SHP77 (cell line): ENCODE measurements around the gene GHRH.

Source experiments
- DNase-seq, 2 experiments: peaks; one replicate each; lab custom pipeline; 2025; lab: John Stamatoyannopoulos, UW

The GHRH gene

DNA sequence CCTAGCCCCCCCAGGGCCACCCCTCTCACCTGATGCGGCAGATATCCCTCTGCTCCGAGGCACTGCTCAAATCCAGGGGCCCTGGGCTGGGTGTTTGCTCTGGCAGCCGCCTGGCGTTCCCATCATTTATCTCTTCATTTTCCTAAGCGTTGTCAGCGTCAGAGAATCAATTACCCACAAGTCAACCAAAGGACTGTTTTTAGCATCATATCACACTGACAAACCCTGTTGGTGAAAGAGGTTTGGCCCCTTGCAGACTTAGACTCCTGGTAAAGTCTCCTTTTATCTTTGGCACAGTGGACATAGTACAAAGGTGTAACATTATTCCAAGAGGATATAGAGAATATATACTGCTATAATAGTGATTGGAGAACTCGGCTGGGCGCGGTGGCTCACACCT is at the start of gene GHRH:
GHRH (minus strand) TSS at position 101 of the 400 bp plus-strand sequence. CDS start 4,925 bp downstream, outside the sequence.
- DNase-seq: no peak

- DNase-seq: no peak
Observed at GRCh38 chr20:37310951-37311350, 49.3 kb upstream of the GHRH start.

DNA sequence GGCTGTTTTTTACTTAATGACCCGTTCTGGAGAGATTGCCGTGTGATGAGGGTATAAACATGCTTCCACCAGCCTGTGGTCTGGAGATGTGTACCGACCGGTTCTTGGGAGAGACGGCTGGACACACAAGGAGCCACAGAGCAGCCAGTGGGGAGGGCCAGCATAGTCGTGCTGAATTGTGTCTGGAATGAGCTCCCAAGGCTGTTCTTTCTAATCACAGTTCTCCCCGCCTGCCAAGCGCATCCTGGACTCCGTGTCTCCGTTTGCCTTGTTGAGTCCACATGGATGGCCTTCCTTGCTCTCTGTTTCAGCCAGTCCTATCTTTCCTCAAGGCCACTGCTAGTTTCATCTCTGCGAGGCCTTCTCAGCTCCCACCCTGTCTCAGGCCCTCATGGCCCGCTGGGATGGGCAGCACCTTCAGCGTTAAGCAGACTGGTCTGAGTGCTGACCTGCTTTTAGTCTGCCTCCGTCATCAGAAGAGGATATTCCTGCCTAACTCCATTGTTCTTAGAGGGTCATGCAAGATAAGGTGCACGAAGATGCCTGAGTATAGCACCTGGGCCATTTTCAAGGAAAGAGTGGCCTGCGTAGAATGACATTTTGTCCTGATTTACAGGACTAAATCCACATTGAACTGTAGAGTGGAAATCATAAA is 48.4 kb upstream of the GHRH start:
- DNase-seq: no peak

DNA sequence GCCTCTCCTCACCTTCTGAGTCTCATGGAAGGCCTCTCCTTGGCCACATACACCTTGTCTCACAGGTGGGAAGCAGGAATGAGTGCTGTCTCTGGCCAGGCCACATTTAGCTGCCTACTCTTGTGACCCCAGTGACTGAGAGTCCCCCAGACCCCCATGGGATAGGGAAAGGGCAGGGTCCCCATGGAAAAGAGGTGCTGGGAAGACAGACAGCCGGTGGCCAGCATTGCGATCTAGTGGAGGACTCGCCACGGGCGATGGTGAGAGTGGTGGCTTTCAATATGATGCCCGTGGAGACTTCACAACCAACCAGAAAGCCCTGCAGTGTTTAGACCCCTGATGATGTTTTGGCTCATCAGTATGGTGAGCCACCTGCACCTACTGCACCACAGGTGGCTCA is 47.7 kb upstream of the GHRH start:
- no peak for DNase-seq

GRCh38 chr20:37308086-37309050 is 46.8 kb upstream of the GHRH start:
- DNase-seq: no peak

DNA sequence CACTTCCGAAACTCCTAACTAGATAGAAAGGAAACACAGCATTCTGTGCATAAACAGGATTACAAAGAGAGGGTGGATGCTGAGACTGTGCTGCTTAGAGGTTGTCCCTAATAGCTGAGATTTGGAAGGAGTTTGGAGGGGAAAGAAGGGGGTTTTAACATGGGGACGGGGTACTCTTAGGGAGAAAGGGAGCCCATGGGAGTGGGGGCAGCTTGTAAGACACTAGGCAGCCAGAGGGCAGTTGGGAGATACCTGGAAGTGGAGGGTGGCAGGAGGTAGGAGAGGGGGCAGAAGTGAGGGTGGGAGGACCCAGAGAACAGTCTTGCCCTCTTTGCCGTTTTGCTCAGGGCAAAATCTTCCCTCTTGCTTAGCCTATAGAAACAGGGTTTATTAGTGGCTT is 44.2 kb upstream of the GHRH start:
- no peak for DNase-seq

DNA sequence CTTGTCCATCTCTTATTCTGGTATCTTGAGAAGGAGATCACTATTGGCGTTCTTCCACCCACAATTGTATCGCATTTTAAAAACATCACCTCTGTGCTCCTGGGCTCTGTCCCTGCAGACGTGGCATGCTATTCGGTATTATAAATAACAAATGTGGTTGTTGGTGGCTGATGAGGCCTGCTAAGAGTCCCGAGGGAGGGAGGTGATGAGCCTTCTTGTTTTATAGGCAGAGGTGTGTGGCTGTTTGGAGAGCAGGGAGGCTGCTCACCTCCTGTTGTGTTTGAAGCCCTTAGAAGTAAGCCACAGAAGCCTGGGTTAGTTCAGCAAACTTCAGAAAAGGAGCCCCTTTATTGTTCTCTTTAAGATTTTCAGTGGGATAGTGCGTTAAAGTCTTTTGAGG is 43.5 kb upstream of the GHRH start:
- no peak for DNase-seq

DNA sequence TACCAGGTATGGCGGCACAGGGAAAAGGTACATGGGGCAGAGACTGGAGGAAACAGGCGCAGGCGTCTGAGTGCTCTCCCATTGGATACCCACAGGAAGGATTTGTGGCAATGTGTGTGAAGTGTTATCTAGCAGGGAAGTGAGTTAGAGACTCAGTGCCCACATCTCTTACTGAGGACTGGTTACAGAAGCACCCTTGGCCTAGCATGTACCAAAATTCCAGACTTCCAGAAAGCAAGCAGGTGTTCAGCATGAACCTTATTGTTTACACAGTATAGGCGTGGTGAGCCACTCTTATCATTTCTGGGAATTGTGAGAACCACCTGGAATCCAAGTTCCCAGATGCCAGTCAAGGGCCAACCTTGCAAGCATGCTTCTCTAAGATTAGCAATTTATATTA is 42.0 kb upstream of the GHRH start:
- DNase-seq: peak; percentile 34 to 50

GRCh38 chr20:37302981-37303380 is 41.4 kb upstream of the GHRH start:
- DNase-seq: no peak

GRCh38 chr20:37301558-37301957 is 39.9 kb upstream of the GHRH start:
- no peak for DNase-seq

DNA sequence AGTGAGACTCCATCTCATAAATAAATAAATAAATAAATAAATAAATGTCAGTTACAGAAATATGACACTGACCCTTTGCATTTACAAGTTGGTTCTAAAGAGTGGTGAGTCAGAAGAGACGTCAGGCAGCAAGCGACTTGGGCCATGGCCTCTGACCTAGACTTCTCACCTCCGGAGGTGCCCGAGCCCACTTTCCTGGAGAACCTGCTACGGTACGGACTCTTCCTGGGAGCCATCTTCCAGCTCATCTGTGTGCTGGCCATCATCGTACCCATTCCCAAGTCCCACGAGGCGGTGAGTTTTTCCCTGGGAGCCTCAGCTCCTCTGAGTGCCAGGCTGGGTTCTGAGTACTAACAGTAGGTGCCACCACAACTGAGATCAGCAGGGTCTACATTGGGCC is 39.5 kb upstream of the GHRH start:
- no peak for DNase-seq

DNA sequence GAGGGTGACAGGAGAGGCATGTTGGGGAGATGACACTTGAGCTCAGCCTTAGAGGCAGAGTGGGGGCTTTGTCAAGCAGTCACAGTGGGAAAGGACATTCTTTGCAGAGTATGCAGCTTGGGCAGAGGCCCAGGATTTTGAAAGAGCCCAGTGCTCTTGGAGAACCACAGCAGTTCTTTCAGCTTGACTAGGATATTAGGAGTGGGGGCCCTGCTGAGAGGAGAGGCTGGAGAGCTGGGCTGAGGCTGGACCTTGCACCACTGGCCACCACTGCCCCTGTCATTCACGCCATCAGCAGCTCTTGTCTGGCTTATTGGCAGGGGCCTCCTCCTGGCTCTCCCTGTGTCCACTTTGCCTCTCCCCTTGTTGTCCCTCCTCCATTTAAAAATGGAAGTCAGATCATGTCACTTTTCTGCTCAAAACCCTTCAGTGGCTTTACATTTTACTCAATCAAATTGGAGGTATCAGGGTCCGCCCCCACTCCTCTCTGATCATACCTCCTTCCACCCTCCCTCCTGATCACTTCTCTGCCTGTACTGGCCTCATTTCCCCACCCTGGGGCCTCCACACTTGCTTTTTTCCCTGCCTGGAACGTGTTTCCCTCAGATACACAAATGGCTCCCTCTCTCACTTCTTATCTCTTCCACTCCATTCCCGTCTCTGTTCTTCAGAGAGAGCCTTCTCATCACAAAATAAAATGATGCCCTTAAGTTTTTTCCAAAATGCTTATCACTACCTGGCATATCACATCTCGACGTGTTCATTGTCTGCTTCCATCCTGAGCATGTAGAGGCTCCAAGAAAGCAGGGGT is 38.3 kb upstream of the GHRH start:
- DNase-seq: no peak

- no peak for DNase-seq
Observed at GRCh38 chr20:37298190-37298939, 36.8 kb upstream of the GHRH start.

DNA sequence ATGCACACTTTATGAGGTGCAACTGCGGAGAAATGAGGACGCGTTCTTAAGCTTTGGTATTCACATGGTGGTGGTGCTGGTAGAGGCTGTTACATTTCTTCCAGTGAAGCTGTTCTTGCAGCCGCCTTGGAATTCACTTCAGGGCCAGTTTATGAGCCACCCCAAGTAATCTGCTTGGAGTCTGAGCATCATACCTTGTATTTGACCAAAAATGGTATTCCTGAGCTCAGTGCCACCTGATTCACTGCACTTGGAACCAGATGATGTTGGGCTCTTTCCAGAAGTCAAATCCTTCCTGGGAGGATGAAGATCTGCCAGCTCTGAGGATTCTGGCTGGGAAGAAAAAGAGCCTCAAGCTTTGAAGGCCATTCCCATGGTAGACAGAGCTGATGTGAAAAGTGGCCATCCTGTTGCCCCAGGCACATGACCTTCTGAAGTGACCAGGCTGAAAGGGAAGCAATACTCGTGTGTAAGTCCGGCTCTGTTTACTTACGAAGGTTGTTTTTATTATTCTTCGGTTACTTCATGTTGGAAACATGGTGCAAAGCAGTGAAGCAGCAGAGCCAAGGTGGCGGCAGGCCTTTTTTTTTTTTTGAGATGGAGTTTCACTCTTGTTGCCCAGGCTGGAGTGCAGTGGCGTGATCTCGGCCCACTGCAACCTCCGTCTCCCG is 35.6 kb upstream of the GHRH start:
- DNase-seq: no peak

GRCh38 chr20:37296371-37296770 is 34.8 kb upstream of the GHRH start:
- DNase-seq: no peak

DNA sequence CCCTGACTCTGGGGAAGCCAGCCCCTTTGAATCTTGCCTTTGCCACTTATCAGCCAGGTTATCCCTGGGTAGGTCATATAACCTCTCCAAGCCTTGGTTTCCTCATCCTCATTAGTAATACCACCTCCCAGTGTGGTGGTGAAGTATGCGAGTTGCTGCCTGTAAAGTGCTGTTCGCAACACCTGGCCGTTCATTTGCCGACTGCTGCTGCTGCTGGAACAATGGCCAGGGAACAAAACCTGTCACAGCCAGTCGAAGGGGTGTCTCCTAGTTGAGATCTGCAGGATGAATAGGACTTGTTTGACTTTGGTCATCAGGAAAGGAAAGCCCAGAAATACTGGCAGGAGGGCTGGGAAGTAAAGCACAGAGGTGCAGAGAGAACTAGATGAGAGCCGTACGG is 34.0 kb upstream of the GHRH start:
- peak; percentile 57 to 64 for DNase-seq

GRCh38 chr20:37295001-37295400 is 33.4 kb upstream of the GHRH start:
- peak in 1 of 2 experiments; percentile 14 for DNase-seq

DNA sequence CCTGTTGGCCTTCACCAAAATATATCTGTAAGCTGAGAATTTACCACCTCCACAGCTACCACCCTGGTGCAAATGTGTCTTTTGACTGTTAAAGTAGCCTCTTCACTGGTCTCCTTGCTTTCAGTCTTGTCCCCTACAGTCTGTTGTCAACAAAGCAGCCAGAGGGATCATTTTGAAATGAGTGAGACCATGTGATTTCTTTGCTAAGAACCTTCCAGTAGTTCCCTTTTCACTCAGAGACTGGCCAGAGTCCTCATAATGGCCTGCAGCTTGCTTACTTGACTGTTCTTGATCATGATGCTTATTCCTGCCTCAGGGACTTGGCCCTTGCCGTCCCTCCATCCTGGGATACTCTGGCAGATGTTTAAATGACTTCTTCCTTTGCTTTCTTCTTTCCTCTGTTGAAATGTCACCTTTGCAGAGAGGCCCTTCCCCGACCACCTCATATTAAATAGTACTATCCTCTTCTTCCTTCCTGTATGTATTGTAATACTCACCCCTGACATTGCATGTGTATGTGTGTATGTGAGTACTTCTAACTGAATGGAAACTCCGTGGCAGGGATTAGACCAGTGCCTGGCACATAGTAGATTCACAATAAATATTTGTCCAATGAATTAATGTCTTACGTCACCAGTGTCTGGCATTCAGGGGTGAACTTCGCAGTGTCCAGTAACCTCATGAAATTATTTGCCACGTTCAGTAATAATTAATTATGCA is 32.8 kb upstream of the GHRH start:
- no peak for DNase-seq

- DNase-seq: no peak
Observed at GRCh38 chr20:37293301-37293943, 31.8 kb upstream of the GHRH start.

DNA sequence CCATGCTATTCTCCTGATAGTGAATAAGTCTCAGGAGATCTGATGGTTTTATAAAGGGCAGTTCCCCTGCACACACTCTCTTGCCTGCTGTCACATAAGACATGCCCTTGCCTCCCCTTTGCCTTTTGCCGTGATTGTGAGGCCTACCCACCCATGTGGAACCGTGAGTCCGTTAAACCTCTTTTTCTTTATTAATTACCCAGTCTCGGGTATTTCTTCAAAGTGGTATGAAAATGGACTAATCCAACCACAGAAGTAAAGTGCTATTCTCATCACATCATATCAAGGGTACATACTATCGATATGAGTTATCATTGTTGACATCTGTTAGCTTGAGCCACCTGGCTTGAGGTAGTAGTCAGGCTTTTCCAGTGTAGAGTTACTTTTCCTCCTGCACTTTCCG is 30.1 kb upstream of the GHRH start:
- DNase-seq: no peak
